ENCODE results near the gene LIMS4. TPM values are rescaled to one million over a fixed set of nuclear protein-coding genes. Genes with fewer than 3 reads are reported as not detected.
A peak's percentile ranks its signal among the peaks of the same experiment; 100 is the strongest.
"Not testable (repeated sequence)": the region's sequence is repeated elsewhere in the genome, so short reads cannot be mapped to it uniquely, and the experiment has no call there.

Gene LIMS4, protein sequence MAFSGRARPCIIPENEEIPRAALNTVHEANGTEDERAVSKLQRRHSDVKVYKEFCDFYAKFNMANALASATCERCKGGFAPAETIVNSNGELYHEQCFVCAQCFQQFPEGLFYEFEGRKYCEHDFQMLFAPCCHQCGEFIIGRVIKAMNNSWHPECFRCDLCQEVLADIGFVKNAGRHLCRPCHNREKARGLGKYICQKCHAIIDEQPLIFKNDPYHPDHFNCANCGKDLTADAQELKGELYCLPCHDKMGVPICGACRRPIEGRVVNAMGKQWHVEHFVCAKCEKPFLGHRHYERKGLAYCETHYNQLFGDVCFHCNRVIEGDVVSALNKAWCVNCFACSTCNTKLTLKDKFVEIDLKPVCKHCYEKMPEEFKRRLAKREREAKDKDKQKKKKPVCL
- total RNA-seq (1 to 10 TPM; 1.5 to 5.7 (median 3.1) TPM), polyA plus RNA-seq (1 to 10 TPM; 1.4 TPM)
- long read RNA-seq, donor 1, partial matches to known transcripts = 0 of 2 reads
- long read RNA-seq, donor 1, other reads (novel, unspliced or antisense) = 1 of 2 reads
- long read RNA-seq, donor 2, partial matches to known transcripts = 0 of 2 reads
- long read RNA-seq, donor 2, other reads (novel, unspliced or antisense) = 0 of 2 reads
- long read RNA-seq, donor 3 = 0 reads

DNA sequence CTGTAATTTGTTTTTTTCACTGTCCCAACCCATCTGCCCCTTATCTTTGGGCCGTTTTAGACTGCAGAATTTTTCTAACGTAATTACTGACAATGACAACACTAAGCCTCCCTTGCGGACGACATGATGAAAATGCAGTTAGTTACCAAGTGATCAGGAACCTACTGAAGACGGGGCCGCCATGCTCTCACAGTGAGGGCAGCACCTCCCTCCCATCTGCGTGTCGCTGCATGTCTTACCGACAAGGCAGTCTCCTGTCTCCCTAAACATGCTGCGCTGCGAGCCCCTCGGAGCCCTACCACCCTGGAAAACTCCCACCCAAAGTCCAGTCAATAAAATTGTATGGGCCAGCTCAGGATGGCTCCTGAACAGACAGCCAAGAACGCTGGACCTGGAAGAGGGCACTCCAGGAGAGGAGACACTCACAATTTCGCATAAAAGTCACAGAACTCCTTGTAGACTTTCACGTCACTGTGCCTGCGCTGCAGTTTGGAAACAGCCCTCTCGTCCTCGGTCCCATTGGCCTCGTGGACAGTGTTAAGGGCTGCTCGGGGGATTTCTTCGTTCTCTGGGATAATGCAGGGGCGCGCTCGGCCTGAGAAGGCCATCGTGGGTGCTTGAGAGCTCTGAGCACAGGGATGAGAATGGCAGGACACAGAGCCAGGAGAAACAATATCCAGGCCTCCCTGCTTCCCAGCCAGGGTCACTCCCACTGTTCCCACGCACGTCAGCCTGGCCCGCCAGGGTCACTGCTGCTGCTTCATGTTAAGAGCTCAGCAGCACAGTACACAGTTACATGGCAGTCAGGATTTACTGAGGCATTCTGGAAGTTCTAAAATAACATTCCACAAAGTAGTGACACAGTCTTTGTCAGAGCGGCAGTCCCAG is at the start of gene LIMS4:
Gene LIMS4, minus strand, starts transcription at position 646 of the 888 bp plus-strand sequence. Its CDS starts 38 bp downstream, at position 608.
- intact Hi-C loops (cut with DNase I); H3K27ac ChIP-seq; H3K4me1 ChIP-seq; H3K4me3 ChIP-seq; DNase-seq; H3K27me3 ChIP-seq; H3K36me3 ChIP-seq; H3K9me3 ChIP-seq: not testable (repeated sequence)
- peak; percentile 96 to 99 (median 98) for ATAC-seq
- WGBS, 4 donors = no CpG with 5 or more reads among the region's 29 CpGs

DNA sequence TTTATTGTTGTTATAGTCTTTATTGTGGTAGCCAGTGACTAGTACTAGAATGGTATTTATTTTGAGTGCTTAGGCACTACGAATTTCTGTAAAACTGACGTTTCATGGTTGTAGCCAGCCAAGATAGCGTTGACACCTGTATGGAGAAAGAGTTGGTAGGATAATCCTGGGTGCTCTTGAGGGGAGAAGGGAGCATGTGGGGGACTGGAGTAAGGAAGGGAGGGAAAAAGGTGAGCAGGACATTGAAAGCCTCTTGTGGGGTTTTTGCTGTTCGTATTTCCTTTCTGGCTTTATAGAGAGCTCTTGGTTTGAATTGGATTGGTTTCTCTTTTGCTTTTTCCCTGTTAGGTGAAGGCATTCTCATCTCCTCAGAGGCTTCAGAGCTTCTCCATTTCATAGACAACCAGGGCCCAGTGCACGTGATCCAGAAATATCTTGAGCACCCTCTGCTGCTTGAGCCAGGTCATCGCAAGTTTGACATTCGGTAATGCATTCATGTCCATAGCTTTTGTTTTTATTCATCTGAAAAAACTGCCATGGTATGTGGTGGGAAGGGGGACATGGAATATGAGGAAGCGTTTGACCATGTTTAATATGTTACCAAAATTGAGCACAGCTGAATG is 27.2 kb upstream of the LIMS4 start:
- not testable (repeated sequence) for H3K27me3 ChIP-seq
- peak in 3 of 4 donors; percentile 42 to 77 (median 56) for ATAC-seq
- no CpG with 5 or more reads among the region's 8 CpGs for WGBS, 4 donors

DNA sequence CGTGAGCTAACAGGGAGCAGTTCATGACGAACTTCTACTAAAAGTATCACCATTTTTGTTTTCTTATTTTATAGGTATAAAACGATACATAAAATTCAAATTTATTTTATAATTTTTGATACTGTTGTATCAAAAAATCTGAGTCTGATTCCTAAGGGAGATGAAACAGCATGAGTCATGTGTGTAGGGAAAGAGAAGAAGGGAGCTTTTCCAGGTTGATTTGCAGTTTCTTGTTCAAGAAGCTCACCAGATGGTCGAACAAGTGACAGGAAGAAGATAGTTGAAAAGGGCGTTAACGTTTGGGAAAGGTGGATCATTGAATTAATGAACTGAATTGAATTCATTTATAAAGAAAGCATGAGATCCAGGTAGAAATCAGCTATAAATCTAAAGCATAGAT is 23.4 kb upstream of the LIMS4 start:
- H3K36me3 ChIP-seq; H3K4me3 ChIP-seq; ATAC-seq; DNase-seq; H3K27ac ChIP-seq; H3K27me3 ChIP-seq; H3K4me1 ChIP-seq; intact Hi-C loops (cut with DNase I); H3K9me3 ChIP-seq: not testable (repeated sequence)
- no CpG with 5 or more reads among the region's 6 CpGs for WGBS, 4 donors

More for the DNA sequence above, 27.2 kb upstream of the LIMS4 start:
- H3K9me3 ChIP-seq; H3K4me3 ChIP-seq; intact Hi-C loops (cut with DNase I); DNase-seq; H3K36me3 ChIP-seq; H3K4me1 ChIP-seq; H3K27ac ChIP-seq: not testable (repeated sequence)

DNA sequence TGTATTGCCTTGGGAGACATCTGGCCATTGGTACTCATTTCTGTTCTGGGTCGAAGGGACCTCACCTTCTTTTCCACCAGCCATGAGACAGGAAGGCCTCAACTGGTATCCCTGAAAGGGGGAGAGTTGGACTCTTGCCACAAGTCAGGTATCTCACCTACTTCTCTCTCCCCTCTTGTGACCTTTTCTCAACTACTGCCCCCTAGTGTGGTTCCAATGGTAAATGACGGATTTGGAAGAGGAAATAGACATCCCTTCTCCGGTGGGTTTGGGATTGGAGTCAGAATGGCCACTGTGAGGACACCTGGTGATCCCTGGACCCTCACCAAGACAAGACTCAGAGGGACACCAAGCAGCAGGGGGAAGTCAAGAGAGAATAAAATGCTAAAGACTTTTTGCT is 21.9 kb upstream of the LIMS4 start:
- not testable (repeated sequence) for H3K36me3 ChIP-seq

DNA sequence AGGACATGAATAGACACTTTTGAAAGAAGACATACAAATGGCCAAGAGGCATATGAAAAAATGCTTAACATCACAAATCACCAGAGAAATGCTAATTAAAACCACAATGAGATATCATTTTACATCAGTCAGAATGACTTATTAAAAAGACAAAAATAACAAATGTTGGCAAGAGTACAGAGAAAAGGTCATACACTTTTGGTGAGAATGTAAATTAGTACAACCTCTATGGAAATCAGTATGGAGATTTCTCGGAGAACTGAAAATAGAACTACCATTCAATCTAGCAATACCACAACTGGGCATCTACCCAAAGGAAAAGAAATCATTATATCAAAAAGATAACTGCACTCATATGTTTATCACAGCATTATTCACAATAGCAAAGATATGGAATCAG is 16.4 kb upstream of the LIMS4 start:
- intact Hi-C loops (cut with DNase I) = not testable (repeated sequence)

More for the DNA sequence above, 21.9 kb upstream of the LIMS4 start:
- ATAC-seq; intact Hi-C loops (cut with DNase I); H3K27me3 ChIP-seq; H3K9me3 ChIP-seq; H3K27ac ChIP-seq; DNase-seq; H3K4me3 ChIP-seq; H3K4me1 ChIP-seq: not testable (repeated sequence)
- WGBS, 4 donors = no CpG with 5 or more reads among the region's 3 CpGs

DNA sequence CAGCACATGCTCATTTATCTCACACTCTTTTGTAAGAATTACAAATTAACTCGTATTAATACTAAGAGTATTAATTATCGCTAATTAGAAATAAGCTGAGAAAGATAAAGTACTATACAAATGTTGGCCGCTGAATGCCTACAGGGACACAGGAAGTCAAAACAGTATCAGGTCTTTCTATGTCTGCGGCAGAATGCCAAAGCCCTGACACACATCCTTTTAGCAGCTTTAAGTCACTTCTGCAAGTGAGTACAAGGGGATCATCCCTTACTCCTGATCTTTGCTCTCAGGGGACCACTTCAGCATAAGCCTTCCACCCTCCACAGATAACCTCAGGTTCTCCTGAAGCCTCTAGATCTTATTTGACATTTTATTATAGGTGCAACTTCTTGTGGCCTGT is 10.1 kb upstream of the LIMS4 start:
- no CpG with 5 or more reads among the region's 4 CpGs for WGBS, 4 donors

More for the DNA sequence above, 16.4 kb upstream of the LIMS4 start:
- H3K36me3 ChIP-seq, DNase-seq, H3K9me3 ChIP-seq, H3K27me3 ChIP-seq, H3K27ac ChIP-seq, H3K4me1 ChIP-seq, H3K4me3 ChIP-seq, ATAC-seq: not testable (repeated sequence)
- no CpG with 5 or more reads among the region's 1 CpG for WGBS, 4 donors

DNA sequence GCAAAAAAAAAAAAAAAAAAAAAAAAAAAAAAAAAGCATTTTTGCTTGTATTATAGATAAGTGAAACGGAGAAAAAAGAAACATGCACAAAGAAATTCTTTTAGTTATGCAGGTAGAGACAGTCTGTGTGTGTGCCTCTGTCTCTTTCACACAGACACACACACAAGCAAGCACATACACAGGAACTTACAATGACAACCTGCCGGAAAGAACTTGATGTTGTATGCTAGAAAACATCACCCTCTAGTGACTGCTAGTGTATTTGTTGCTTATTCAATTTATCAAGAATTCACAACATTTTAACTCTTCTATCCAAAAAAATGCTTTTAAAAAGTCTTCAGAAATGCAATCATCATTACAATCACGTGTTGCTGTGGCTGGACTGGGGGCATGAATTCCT is 8.6 kb upstream of the LIMS4 start:
- H3K4me1 ChIP-seq; H3K9me3 ChIP-seq; DNase-seq; H3K27ac ChIP-seq; H3K36me3 ChIP-seq; H3K27me3 ChIP-seq; H3K4me3 ChIP-seq; intact Hi-C loops (cut with DNase I): not testable (repeated sequence)
- ATAC-seq = peak in 2 of 4 donors; percentile 68 to 71
- no CpG with 5 or more reads among the region's 3 CpGs for WGBS, 4 donors

More for the DNA sequence above, 10.1 kb upstream of the LIMS4 start:
- H3K27ac ChIP-seq; H3K27me3 ChIP-seq; H3K9me3 ChIP-seq; DNase-seq; ATAC-seq; H3K36me3 ChIP-seq; H3K4me3 ChIP-seq; intact Hi-C loops (cut with DNase I); H3K4me1 ChIP-seq: not testable (repeated sequence)

DNA sequence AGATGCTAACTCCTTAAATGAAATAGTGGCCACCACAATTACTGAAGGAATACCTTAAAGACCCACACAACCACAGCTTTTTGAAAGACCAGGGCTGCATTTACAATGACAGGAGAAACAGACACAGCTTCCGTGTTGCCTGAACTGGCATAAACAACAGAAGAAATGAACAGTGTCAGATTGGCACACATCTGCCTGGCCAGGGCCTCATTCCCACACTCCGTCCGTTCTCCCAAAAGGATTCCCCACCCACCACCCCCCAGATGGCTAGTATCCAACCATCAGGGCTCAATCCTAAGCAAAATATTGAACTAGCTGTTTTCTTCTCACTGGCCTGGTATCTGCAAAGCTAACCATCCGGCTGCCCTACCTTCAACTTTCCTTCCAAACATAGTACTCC is 7.5 kb upstream of the LIMS4 start:
- WGBS, 4 donors = no CpG with 5 or more reads among the region's 4 CpGs
- H3K27ac ChIP-seq; H3K36me3 ChIP-seq; H3K9me3 ChIP-seq; H3K4me3 ChIP-seq; H3K4me1 ChIP-seq; H3K27me3 ChIP-seq; ATAC-seq; DNase-seq; intact Hi-C loops (cut with DNase I): not testable (repeated sequence)

DNA sequence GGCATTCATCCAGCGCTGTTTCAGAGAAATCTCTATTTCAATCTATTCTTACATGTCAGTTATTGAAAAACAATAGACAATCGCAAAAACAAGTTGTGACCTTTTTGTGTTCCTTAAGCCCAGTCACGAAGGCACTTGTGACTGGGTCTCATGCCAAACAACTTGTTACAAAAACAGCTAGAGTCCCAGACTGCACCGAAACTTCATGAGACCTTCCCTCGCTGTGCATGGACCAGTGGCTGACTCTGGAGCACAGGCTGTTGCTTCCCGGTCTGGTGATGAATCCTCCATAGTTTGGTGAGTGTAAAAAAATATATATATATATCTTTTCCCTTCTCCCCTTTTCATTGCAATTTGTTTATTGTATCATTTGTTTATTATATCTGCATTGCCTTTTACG is 4.8 kb upstream of the LIMS4 start:
- H3K9me3 ChIP-seq; H3K27ac ChIP-seq; H3K36me3 ChIP-seq; intact Hi-C loops (cut with DNase I); H3K27me3 ChIP-seq; H3K4me3 ChIP-seq; ATAC-seq; H3K4me1 ChIP-seq; DNase-seq: not testable (repeated sequence)
- WGBS, 4 donors = no CpG with 5 or more reads among the region's 7 CpGs

DNA sequence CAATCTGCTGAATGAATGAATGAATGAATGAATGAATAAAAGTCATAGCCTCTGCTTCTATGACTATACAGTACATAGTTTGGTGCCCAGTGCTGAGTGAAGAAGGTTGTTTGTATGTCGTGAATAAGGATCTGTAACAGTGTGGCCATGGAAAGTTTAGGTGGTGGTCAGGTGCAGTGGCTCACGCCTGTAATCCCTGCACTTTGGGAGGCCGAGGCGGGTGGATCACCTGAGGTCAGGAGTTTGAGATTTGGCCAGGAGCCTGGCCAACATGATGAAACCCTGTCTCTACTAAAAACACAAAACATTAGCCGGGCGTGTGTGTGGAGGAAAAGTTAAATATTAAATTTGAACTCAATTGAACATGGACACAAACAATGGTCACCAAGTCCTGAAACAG is 4.3 kb upstream of the LIMS4 start:
- ATAC-seq; H3K27me3 ChIP-seq; H3K4me3 ChIP-seq; H3K36me3 ChIP-seq; H3K9me3 ChIP-seq; H3K4me1 ChIP-seq; DNase-seq; intact Hi-C loops (cut with DNase I); H3K27ac ChIP-seq: not testable (repeated sequence)
- no CpG with 5 or more reads among the region's 6 CpGs for WGBS, 4 donors

Measured in heart left ventricle (tissue), 16 donors.